ENCODE measurements around the gene ABCC11.
A peak's percentile ranks its signal among the peaks of the same experiment; 100 is the strongest.
"Not testable (repeated sequence)": the region's sequence is repeated elsewhere in the genome, so short reads cannot be mapped to it uniquely, and the experiment has no call there.

ABCC11 gene

GRCh38 chr16:48194828-48195556, 52.3 kb downstream of the ABCC11 start:
- peak; percentile 37 for DNase-seq

GRCh38 chr16:48193846-48194245, 53.5 kb downstream of the ABCC11 start:
- no peak for DNase-seq

DNA sequence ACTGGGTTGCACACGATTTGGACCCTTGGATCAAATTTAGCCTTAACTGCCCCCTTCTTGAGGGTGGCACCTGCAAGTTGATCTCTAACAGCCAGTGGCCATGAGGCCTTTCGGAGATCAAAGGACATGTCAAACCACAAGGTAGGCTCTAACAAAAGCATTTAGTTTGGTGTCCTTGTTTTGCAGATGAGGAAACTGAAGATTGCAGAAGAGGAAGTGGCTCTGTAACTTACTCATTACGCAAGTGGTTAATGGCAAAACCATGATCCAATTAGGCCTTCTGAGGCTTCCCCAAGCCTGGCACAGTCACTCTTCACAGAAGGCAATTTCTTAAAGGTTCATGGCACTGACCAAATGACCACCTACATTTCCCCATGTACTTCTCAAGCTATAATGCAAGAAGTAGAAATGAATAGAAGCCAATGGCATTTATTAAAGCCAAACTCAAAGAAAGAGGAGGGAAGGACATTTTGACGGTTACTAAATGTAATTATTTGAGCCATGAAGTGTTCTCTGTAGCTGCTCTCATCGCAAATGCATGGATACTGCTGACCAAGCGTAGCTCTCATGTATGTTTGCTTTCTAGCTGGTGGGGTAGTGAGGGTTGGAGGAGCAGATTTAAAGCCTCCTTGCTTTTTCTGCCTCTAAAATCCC, 58.8 kb downstream of the ABCC11 start:
- DNase-seq: no peak

DNA sequence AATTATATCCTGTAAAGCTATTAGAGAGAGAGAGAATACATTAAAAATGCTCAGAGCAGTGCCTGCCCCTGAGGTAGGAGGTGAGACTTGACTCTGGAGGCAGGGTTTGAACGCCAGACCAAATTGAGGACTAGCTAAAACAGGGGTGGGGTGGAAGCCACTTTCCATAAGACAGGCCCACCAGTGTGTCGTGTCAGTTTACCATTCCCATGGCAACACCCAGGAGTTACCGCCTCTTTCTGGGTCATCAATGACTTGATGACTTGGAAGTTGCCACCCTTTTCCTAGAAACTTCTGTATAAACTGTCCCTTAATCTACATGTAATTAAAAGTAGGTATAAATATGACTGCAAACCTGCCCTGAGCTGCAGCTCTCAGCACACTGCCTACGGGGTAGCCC, 59.6 kb downstream of the ABCC11 start:
- no peak for DNase-seq

DNA sequence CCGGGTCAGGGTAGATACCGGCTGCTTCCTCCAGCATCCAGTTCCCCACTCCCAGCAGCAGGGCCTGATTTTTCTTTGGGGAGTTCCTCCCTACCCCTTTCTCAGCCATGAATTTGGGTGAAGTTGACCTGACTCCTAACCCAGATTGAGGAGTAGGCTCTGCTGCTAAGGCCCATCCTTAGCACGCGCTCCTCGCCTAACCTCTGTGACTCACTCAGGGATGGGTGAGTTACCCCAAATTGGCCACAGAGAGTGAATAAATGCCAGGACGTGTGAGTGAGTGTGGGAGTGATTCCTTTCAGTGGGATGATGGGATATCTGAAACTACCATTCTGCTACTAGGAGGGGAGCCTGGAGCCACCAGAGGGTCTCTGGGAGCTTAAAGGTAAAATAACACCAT, 62.7 kb downstream of the ABCC11 start:
- DNase-seq: no peak

DNA sequence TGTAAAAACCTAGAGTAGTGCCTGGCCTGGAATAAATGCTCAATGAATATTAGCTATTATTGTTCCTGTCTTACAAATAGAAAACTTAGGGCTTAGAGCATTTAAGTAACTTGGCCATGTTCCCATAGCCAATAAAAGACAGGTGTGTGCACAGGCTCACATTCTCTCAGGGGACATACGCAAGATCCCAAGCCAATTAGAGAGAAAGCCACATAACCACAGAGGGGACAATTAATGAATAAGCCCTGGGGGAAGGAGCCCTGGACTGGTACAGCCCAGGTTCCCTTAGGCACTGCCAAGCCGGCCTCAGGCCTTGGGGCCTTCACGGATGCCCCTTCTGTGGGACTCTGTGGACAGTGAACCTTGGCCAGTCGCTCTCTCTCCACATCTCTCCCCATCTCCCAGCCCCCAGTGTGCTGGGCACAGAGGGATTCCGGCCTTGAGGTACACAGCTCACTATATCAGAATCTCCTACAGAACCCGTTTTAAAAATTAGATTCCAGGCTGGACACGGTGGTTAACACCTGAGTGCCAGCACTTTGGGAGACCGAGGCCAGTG, 64.3 kb downstream of the ABCC11 start:
- no peak for DNase-seq

DNA sequence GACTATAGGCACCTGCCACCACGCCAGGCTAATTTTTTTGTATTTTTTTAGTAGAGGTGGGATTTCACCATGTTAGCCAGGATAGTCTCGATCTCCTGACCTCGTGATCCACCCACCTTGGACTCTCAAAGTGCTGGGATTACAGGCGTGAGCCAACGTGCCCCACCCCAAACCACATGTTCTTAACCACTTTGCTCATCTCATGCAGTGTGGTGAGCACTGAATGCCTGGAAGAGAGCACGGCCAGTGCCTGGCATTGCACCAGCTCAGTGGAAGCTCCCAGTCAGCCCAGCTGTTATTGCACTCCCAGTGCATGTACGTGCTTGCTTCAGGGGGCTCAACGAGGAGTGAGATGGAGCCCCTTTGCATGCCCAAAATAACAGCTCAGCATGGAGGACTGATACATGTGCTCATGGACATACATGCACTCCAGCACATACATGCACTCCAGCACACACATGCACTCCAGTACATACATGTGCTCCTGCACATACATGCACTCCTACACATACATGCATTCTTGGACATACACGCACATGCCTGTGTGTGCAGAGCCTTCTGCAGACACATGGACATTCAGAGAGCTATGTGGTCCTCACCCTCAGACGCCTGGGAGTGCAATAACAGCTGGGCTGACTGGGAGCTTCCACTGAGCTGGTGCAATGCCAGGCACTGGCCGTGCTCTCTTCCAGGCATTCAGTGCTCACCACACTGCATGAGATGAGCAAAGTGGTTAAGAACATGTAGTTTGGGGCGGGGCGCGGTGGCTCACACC, 65.4 kb downstream of the ABCC11 start:
- not testable (repeated sequence) for DNase-seq

GRCh38 chr16:48180868-48181480, 66.4 kb downstream of the ABCC11 start:
- no peak for DNase-seq

- DNase-seq: no peak
Observed at GRCh38 chr16:48176635-48177408, 70.5 kb downstream of the ABCC11 start.

GRCh38 chr16:48173889-48174288, 73.5 kb downstream of the ABCC11 start:
- DNase-seq: no peak

DNA sequence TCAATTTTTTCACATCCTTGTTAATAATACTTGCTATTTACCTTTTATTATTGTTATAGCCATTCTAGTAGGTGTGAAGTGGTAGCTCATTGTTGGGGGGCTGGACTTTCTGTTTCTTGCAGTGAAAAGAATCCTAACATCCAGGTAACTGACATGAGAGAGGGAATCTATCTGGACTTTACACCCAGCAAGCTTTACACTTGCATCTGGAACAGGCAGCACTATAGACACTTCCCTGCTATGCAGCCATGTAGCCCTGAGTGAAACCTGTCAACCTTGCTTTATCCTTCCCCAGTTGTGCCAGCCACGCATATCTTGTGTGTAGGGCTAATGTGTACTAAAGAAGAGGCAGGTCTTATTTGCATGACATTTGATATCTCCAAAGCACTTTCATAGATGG, 74.7 kb downstream of the ABCC11 start:
- no peak for DNase-seq

GRCh38 chr16:48169896-48170295, 77.4 kb downstream of the ABCC11 start:
- no peak for DNase-seq

- DNase-seq: no peak
Observed at GRCh38 chr16:48168075-48168474, 79.3 kb downstream of the ABCC11 start.

DNA sequence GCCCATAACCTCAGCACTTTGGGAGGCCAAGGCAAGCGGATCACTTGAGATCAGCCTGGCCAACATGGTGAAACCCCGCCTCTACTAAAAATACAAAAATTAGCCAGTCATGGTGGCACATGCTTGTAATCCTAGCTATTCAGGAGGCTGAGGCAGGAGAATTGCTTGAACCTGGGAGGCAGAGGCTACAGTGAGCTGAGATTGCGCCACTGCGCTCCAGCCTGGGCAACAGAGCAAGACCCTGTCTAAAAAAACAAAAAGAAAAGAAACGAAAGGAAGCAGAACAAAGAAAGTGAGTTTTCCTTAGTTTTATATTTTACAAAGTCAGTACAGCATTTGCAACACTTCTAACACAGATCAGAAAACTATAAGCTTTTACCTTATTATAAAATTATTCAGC, 80.7 kb downstream of the ABCC11 start:
- DNase-seq: not testable (repeated sequence)

DNA sequence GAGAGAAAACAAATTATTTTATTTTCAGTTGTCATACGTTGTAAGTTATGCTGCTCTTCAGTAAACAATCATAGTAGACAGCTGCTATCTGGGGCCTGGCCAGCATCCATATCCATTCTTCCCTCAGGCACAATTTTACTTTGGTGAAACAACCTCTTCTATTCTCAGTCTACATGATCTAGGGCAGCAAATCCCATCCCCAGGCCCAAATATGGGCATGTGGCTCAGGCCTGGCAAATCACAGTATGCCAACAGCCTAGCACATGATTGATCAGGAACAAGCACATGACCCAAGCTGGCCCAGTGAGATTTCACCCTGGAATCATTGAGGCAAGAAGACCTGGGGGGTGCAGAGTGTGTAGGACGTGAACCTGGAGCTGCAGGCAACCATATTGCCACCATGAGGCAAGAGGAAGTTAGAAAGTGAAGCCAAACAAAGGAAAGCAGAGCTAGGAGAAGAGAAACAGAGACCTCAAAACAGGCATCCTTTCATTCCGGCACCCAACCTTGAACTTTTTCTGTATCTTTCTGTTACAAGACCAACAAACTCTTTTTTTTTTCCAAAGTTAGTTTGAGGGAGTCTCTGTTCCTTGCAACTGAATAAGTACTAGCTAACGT, 81.3 kb downstream of the ABCC11 start:
- peak; percentile 35 for DNase-seq

GRCh38 chr16:48164907-48165715, 82.2 kb downstream of the ABCC11 start:
- DNase-seq: no peak

GRCh38 chr16:48162839-48163410, 84.4 kb downstream of the ABCC11 start:
- no peak for DNase-seq

DNA sequence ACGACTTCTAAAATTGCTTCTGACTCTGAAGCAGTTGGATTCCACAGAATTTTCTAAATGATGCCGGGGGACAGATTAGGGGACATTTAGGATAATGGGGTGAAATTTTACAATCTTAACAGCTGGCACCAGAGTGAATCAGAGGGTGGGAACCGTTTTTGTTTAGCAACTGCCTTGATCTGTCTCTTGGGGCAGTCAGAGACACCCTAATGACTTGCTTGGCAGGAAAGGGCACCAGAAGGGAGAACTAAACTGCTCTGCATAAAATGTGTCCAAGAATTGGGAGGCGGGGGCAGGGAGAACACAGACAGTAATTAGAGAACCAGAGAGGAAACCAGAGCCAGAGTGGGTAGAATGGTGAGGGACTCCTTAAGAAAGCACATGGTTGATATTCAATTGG, 85.4 kb downstream of the ABCC11 start:
- DNase-seq: no peak

DNA sequence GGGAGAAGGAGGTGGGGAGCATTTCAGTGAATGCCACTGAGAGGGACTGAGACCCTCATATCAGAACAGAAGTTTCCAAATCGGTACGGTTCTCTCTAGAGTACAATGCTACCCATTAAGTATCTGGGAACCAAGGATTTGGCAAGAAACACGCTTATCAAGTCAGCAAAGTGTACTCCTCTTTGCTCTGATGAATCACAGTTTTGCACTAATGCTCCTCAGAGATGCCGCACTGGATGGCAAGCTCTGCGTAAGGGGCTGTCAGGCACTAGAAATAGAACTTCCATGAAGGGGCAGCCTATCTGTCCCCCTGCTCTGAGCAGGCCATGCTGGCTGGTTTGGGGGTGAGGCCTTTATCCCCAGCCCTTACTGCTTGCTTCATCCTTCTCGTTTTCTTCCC, 86.8 kb downstream of the ABCC11 start:
- DNase-seq: no peak

DNA sequence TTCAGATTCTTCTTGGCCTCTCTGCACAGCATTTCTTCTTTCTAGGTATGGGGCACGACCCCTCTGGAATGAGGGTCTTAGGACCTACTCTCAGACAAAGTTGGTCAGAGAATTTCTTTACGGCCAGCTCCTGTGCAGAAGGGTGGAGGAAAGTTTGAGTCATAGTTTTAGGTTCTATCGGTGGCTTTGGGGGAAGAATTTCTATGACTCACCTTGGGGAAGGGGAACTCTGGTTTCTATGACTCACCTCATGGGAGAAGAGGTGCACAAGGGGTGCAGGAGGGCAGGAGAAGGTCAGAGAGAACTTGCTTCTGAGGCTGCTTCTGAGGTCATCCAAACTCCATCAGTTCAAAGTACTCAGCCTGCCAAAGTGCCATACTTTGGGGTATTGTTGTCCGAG, 89.0 kb downstream of the ABCC11 start:
- no peak for DNase-seq

DNA sequence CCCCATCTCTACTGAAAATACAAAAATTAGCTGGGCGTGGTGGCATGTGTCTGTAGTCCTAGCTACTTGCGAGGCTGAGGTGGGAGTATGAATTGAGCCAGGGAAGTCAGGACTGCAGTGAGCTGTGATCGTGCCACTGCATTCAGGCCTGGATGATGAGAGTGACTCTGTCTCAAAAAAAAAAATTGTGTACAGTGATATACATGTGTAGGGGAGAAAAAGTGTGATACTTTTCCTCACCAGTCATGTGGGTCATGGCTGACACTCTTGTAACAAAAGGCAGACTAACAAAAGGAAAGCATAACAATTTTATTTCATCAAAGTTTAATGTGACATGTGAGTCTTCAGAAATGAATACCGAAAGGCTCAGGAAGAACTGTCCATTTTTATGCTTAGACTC, 89.5 kb downstream of the ABCC11 start:
- no peak for DNase-seq

Data from NCI-H446 treated with DMSO at 0.1 percent for 48 hours (cell line).